HEK293 (cell line): ENCODE results near the gene ERMARD.

ENCODE experiments used
- GLIS1 ChIP-seq: fragments of 450-650 bp; formaldehyde crosslinking; IDR thresholded peaks from 2 replicates; pipeline ENCODE4 v1.5.1; 2016; ENCODE audit warnings: missing biosample characterization, missing genetic modification characterization
- HOXA7 ChIP-seq: sonication (generic); formaldehyde crosslinking; IDR thresholded peaks from 2 replicates; pipeline ENCODE4 v1.8.1; 2022; ENCODE audit warnings: missing genetic modification reagents, borderline replicate concordance
- HOXD13 ChIP-seq: sonication (generic); formaldehyde crosslinking; IDR thresholded peaks from 2 replicates; pipeline ENCODE4 v1.8.0; 2022; ENCODE audit warnings: missing genetic modification reagents, borderline replicate concordance
- IKZF3 ChIP-seq: fragments of 450-650 bp; IDR thresholded peaks from 2 replicates; pipeline ENCODE4 v1.5.0; 2018; ENCODE audit warnings: missing biosample characterization, mild to moderate bottlenecking, missing genetic modification characterization, moderate library complexity
- KLF1 ChIP-seq: fragments of 450-650 bp; formaldehyde crosslinking; IDR thresholded peaks from 2 replicates; pipeline ENCODE4 v1.5.1; 2016; ENCODE audit warnings: missing biosample characterization, missing genetic modification characterization
- KLF10 ChIP-seq: fragments of 450-650 bp; IDR thresholded peaks from 2 replicates; pipeline ENCODE4 v1.5.1; 2018; ENCODE audit warnings: missing biosample characterization, mild to moderate bottlenecking, missing genetic modification characterization
- KLF9 ChIP-seq: fragments of 450-650 bp; formaldehyde crosslinking; IDR thresholded peaks from 2 replicates; pipeline ENCODE4 v1.5.1; 2016; ENCODE audit warnings: missing biosample characterization, missing genetic modification characterization, low read depth
- SP7 ChIP-seq: fragments of 450-650 bp; formaldehyde crosslinking; IDR thresholded peaks from 2 replicates; pipeline ENCODE4 v1.5.1; 2016; ENCODE audit warnings: missing biosample characterization, missing genetic modification characterization
- ZBTB17 ChIP-seq: fragments of 450-650 bp; formaldehyde crosslinking; IDR thresholded peaks from 2 replicates; pipeline ENCODE4 v1.5.1; 2016; ENCODE audit warnings: missing biosample characterization, missing genetic modification characterization
- ZBTB21 ChIP-seq: fragments of 450-650 bp; formaldehyde crosslinking; IDR thresholded peaks from 2 replicates; pipeline ENCODE4 v1.5.1; 2017; ENCODE audit warnings: missing biosample characterization, missing genetic modification characterization
- ZNF155 ChIP-seq: fragments of 450-650 bp; formaldehyde crosslinking; IDR thresholded peaks from 2 replicates; pipeline ENCODE4 v1.5.1; 2016; ENCODE audit warnings: missing biosample characterization, missing genetic modification characterization
- ZNF174 ChIP-seq: fragments of 450-650 bp; formaldehyde crosslinking; IDR thresholded peaks from 2 replicates; pipeline ENCODE4 v1.5.0; 2017; ENCODE audit warnings: missing biosample characterization, mild to moderate bottlenecking, missing genetic modification characterization
- ZNF221 ChIP-seq: fragments of 450-650 bp; formaldehyde crosslinking; IDR thresholded peaks from 2 replicates; pipeline ENCODE4 v1.5.1; 2017; ENCODE audit warnings: missing biosample characterization, missing genetic modification characterization, borderline replicate concordance
- ZNF311 ChIP-seq: fragments of 450-650 bp; formaldehyde crosslinking; IDR thresholded peaks from 2 replicates; pipeline ENCODE4 v1.5.1; 2017; ENCODE audit warnings: missing biosample characterization, missing genetic modification characterization, borderline replicate concordance
- ZNF341 ChIP-seq: fragments of 450-650 bp; formaldehyde crosslinking; IDR thresholded peaks from 2 replicates; pipeline ENCODE4; 2016; ENCODE audit warnings: low read depth, missing biosample characterization, missing genetic modification characterization
- ZNF37A ChIP-seq: fragments of 450-650 bp; IDR thresholded peaks from 2 replicates; pipeline ENCODE4 v1.5.1; 2018; ENCODE audit warnings: missing biosample characterization, missing genetic modification characterization
- ZNF394 ChIP-seq: fragments of 450-650 bp; formaldehyde crosslinking; IDR thresholded peaks from 2 replicates; pipeline ENCODE4 v1.5.1; 2016; ENCODE audit warnings: missing biosample characterization, missing genetic modification characterization, mild to moderate bottlenecking, moderate library complexity, borderline replicate concordance
- ZNF600 ChIP-seq: fragments of 450-650 bp; formaldehyde crosslinking; IDR thresholded peaks from 2 replicates; pipeline ENCODE4 v1.5.1; 2016; ENCODE audit warnings: missing biosample characterization, missing genetic modification characterization
- ZNF654 ChIP-seq: fragments of 450-650 bp; formaldehyde crosslinking; IDR thresholded peaks from 2 replicates; pipeline ENCODE4 v1.5.1; 2016; ENCODE audit warnings: low read depth, missing biosample characterization, missing genetic modification characterization
- ZNF677 ChIP-seq: fragments of 450-650 bp; IDR thresholded peaks from 2 replicates; pipeline ENCODE4 v1.5.0; 2018; ENCODE audit warnings: missing biosample characterization, mild to moderate bottlenecking, missing genetic modification characterization, moderate library complexity
- ZNF843 ChIP-seq: fragments of 450-650 bp; formaldehyde crosslinking; IDR thresholded peaks from 2 replicates; pipeline ENCODE4 v1.5.1; 2016; ENCODE audit warnings: missing biosample characterization, missing genetic modification characterization
- TF ChIP-seq, protein P1 (sequence below): IDR thresholded peaks from 2 replicates; pipeline ENCODE4 v1.6.1; 2011; ENCODE audit warnings: mild to moderate bottlenecking, low read depth, low read length, borderline replicate concordance
- TF ChIP-seq, protein P2 (sequence below): fragments of 450-650 bp; formaldehyde crosslinking; optimal IDR thresholded peaks from 2 replicates; pipeline ENCODE3; 2016; ENCODE audit warnings: missing biosample characterization, mild to moderate bottlenecking, missing genetic modification characterization
- TF ChIP-seq, protein P3 (sequence below): fragments of 450-650 bp; formaldehyde crosslinking; IDR thresholded peaks from 2 replicates; pipeline ENCODE4 v1.5.1; 2017; ENCODE audit warnings: missing biosample characterization, missing genetic modification characterization
- TF ChIP-seq, protein P4 (sequence below): fragments of 450-650 bp; formaldehyde crosslinking; IDR thresholded peaks from 2 replicates; pipeline ENCODE4 v1.5.1; 2016; ENCODE audit warnings: missing biosample characterization, missing genetic modification characterization
- TF ChIP-seq, protein P5 (sequence below): fragments of 450-650 bp; formaldehyde crosslinking; IDR thresholded peaks from 2 replicates; pipeline ENCODE4 v1.5.1; 2016; ENCODE audit warnings: missing biosample characterization, missing genetic modification characterization, low read depth
- TF ChIP-seq, protein P6 (sequence below): fragments of 450-650 bp; formaldehyde crosslinking; IDR thresholded peaks from 2 replicates; pipeline ENCODE4 v1.5.1; 2017; ENCODE audit warnings: missing biosample characterization, mild to moderate bottlenecking, missing genetic modification characterization, moderate library complexity

The ERMARD gene

DNA sequence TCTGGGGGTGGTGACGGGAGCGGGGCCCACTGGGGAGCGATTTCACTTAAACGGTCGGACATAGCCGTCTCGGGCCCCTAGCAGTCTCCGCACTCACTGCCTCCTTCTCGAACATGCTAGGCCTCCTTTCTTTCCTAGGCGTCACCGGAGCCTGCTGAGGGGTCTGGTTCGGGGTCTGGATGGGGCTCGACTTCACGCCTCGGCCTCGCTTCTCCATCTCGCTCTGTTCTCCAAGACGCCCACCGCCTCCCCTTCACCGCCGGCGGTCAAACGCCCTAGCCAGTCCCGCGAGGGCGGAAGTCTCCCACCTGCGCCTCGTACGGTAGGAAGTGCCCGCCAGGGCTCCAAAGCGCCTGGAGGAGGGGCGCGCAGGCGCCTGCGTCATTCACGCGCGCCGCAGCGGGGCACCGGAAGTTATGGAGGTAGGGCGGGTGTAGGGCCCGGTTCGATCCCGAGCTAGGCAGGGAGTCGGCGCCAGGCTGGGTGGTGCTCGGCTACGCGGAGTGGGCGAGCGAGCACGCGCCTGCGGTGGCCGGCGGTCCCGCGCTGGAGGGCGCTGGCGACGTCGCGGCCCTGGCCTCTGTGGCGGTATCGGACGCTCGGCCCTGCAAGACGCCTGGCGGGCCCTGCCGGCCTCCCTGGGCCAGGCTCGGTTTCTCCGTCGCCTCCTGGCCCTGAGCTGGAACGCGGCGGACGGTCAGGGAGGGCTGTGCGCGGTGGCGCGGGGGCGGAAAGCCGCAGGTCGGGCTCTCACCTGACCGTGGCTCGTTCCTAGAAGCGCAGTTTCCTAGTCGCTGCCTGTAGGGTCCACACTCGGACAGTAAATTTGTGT, at the start of gene ERMARD, which contains the start of gene DYNLT2 (continued):
- TF ChIP-seq, protein P1, sequence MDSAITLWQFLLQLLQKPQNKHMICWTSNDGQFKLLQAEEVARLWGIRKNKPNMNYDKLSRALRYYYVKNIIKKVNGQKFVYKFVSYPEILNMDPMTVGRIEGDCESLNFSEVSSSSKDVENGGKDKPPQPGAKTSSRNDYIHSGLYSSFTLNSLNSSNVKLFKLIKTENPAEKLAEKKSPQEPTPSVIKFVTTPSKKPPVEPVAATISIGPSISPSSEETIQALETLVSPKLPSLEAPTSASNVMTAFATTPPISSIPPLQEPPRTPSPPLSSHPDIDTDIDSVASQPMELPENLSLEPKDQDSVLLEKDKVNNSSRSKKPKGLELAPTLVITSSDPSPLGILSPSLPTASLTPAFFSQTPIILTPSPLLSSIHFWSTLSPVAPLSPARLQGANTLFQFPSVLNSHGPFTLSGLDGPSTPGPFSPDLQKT = peak; percentile 90; the same call in 1 of the 2 replicates
- TF ChIP-seq KLF1 (tag by site-specific recombination) = peak; percentile 71
- TF ChIP-seq HOXA7 = peak; percentile 62; the same call in 1 of the 2 replicates
- no peak for TF ChIP-seq ZNF221 (tag by site-specific recombination)
- TF ChIP-seq, protein P2, sequence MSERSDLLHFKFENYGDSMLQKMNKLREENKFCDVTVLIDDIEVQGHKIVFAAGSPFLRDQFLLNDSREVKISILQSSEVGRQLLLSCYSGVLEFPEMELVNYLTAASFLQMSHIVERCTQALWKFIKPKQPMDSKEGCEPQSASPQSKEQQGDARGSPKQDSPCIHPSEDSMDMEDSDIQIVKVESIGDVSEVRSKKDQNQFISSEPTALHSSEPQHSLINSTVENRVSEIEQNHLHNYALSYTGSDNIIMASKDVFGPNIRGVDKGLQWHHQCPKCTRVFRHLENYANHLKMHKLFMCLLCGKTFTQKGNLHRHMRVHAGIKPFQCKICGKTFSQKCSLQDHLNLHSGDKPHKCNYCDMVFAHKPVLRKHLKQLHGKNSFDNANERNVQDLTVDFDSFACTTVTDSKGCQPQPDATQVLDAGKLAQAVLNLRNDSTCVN (tag by site-specific recombination) = peak; percentile 99
- TF ChIP-seq HOXD13 (CRISPR knock-in tag) = peak; percentile 72
- no peak for TF ChIP-seq ZNF311
- TF ChIP-seq ZBTB17 (tag by site-specific recombination) = peak; percentile 91; the same call in 1 of the 2 replicates
- TF ChIP-seq ZNF174 = no peak
- TF ChIP-seq ZNF600 = peak; percentile 37; the same call in 1 of the 2 replicates
- peak; percentile 44; the same call in 1 of the 2 replicates for TF ChIP-seq ZBTB21 (tag by site-specific recombination)
- TF ChIP-seq, protein P3, sequence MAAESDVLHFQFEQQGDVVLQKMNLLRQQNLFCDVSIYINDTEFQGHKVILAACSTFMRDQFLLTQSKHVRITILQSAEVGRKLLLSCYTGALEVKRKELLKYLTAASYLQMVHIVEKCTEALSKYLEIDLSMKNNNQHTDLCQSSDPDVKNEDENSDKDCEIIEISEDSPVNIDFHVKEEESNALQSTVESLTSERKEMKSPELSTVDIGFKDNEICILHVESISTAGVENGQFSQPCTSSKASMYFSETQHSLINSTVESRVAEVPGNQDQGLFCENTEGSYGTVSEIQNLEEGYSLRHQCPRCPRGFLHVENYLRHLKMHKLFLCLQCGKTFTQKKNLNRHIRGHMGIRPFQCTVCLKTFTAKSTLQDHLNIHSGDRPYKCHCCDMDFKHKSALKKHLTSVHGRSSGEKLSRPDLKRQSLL = peak; percentile 80
- no peak for TF ChIP-seq ZNF654 (tag by site-specific recombination)
- TF ChIP-seq GLIS1 (tag by site-specific recombination) = no peak; the same call in 1 of the 2 replicates
- TF ChIP-seq KLF10 (tag by site-specific recombination) = peak; percentile 80; the same call in 1 of the 2 replicates
- TF ChIP-seq SP7 (tag by site-specific recombination) = peak; percentile 71
- TF ChIP-seq, protein P4, sequence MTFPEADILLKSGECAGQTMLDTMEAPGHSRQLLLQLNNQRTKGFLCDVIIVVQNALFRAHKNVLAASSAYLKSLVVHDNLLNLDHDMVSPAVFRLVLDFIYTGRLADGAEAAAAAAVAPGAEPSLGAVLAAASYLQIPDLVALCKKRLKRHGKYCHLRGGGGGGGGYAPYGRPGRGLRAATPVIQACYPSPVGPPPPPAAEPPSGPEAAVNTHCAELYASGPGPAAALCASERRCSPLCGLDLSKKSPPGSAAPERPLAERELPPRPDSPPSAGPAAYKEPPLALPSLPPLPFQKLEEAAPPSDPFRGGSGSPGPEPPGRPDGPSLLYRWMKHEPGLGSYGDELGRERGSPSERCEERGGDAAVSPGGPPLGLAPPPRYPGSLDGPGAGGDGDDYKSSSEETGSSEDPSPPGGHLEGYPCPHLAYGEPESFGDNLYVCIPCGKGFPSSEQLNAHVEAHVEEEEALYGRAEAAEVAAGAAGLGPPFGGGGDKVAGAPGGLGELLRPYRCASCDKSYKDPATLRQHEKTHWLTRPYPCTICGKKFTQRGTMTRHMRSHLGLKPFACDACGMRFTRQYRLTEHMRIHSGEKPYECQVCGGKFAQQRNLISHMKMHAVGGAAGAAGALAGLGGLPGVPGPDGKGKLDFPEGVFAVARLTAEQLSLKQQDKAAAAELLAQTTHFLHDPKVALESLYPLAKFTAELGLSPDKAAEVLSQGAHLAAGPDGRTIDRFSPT (tag by site-specific recombination) = peak; percentile 97
- TF ChIP-seq, protein P5, sequence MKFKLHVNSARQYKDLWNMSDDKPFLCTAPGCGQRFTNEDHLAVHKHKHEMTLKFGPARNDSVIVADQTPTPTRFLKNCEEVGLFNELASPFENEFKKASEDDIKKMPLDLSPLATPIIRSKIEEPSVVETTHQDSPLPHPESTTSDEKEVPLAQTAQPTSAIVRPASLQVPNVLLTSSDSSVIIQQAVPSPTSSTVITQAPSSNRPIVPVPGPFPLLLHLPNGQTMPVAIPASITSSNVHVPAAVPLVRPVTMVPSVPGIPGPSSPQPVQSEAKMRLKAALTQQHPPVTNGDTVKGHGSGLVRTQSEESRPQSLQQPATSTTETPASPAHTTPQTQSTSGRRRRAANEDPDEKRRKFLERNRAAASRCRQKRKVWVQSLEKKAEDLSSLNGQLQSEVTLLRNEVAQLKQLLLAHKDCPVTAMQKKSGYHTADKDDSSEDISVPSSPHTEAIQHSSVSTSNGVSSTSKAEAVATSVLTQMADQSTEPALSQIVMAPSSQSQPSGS (tag by site-specific recombination) = no peak
- peak; percentile 72 for TF ChIP-seq KLF9
- TF ChIP-seq, protein P6, sequence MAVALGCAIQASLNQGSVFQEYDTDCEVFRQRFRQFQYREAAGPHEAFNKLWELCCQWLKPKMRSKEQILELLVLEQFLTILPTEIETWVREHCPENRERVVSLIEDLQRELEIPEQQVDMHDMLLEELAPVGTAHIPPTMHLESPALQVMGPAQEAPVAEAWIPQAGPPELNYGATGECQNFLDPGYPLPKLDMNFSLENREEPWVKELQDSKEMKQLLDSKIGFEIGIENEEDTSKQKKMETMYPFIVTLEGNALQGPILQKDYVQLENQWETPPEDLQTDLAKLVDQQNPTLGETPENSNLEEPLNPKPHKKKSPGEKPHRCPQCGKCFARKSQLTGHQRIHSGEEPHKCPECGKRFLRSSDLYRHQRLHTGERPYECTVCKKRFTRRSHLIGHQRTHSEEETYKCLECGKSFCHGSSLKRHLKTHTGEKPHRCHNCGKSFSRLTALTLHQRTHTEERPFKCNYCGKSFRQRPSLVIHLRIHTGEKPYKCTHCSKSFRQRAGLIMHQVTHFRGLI (tag by site-specific recombination) = peak; percentile 18; the same call in 1 of the 2 replicates
- TF ChIP-seq ZNF155 = no peak
- TF ChIP-seq ZNF341 (tag by site-specific recombination) = no peak
- no peak for TF ChIP-seq ZNF37A
- TF ChIP-seq ZNF394 = no peak
- peak; percentile 63; the same call in 1 of the 2 replicates for TF ChIP-seq ZNF843 (tag by site-specific recombination)
- peak; percentile 83 for TF ChIP-seq IKZF3 (tag by site-specific recombination)
- 0 out of 2 replicates have a peak, but pooled peaks have one; percentile 26 for TF ChIP-seq ZNF677 (tag by site-specific recombination)
